Activated CD8-positive, alpha-beta memory T cell treated with anti-CD3 and anti-CD28 coated beads, Interleukin-2, amount 50 U/mL, for 4 hours (primary cell): ENCODE measurements around the gene TPMT.
"Not testable (repeated sequence)": the region's sequence is repeated elsewhere in the genome, so short reads cannot be mapped to it uniquely, and the experiment has no call there.

Experiments
- DNase-seq: peaks from one replicate; pipeline ENCODE4 v3.0.0-alpha.2; 2020

The TPMT gene

GRCh38 chr6:18155150-18155863 is 430 bp upstream of the TPMT start, which contains the start of gene KDM1B:
KDM1B (plus strand) TSS chr6:18155422; CDS start chr6:18159896, 4,474 bp downstream.
- peak; percentile 98 for DNase-seq

DNA sequence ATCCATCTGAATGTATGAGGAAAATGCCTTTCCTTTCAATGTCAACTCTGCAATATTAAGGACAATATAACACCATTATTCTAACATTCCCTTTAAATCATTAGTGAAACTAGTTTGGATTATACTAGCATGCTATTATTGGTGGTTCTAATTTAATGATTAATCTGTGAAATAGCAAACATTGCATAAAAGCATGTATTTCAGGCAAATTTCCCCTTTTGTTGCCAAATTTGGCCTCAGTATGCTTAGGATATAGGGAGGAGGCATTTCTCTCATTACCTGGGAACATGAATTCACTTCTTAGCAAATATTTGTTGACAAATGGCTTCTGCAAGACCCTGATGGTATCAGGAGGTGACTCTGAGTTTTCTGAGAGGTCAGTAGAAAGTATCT is 1.6 kb downstream of the TPMT start:
- DNase-seq, result no peak

DNA sequence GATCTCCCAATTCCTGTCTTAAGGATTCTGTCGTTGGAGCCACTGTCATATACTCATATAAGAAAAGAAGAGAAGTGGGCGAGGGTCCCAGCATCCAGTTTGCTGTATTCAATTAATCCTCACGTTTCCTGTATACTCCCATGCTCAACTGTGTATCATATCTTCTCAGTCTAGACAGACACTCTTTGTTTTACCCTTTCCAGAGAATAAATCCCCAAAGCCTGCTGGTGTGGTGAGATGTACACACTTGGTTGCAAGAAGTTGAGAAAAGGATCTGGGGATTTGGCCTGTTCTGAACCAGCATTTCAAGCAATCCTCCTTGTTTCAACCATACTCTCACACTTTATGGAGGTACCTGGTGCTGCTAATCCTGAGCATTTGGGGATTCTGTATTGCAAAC is 3.1 kb downstream of the TPMT start:
- DNase-seq, result no peak

DNA sequence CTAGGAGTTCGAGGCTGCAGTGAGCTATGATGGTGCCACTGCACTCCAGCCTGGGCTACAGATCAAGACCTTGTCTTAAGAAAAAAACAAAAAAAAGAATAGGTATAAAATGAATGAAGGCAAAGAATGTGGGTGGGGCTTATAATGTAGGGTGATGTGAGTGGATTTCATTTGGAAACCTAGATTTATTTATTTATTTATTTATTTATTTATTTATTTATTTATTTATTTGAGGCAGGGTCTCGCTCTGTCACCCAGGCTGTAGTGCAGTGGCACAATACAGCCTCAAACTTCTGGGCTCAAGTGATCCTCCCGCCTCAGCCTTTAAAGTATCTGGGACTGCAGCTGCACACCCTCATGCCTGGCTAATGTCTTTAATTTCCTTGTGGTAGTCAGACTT is 3.5 kb downstream of the TPMT start:
- DNase-seq, result not testable (repeated sequence)

DNA sequence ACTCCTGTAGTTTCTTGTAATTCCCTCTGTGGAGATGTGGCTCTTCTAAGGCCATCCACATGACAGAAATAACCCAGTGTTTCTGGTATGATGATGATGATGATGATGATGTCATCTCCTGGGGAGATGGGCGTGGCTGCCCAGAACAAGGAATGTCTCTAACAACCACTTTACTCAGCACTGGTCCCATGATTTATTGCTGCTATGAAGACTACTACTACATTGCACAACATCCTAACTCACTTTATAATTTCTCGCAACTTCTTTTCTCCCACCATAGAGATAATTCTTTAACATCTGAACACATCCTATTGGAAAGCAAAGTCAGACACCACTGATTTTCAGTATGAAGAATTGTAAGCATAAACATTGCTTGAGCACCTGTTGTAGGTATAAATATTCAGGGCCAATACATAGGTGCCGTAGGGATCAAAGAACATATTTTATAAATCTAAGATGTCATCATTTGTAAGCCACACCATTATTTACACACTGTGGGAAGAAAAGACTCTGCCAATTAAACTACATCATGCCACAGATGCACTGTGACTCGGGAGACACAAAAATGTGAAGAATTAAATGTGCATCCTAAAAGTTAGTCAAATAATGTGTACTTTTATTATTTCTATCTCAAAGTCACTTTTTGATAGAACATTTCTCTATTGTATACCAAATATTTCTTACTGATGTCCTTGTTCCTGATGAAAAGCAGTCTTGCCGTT is 6.4 kb downstream of the TPMT start:
- DNase-seq, result no peak

GRCh38 chr6:18147616-18148015 is 7.3 kb downstream of the TPMT start:
- no peak for DNase-seq

- no peak for DNase-seq
Measured at GRCh38 chr6:18147160-18147559, 7.7 kb downstream of the TPMT start.

DNA sequence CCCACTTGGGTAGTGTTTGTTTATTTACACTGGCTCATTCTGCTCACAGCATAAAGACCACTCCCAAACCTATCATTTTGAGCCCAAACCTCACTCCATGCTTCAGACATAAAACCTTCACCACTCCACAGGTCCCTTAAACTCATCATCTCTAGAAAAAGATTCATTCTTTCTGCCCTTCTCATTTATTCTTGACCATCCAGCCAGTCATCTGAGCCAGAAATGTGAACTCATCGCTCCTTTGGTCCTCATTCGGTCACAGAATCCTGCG is 12.4 kb downstream of the TPMT start:
- DNase-seq, result no peak

DNA sequence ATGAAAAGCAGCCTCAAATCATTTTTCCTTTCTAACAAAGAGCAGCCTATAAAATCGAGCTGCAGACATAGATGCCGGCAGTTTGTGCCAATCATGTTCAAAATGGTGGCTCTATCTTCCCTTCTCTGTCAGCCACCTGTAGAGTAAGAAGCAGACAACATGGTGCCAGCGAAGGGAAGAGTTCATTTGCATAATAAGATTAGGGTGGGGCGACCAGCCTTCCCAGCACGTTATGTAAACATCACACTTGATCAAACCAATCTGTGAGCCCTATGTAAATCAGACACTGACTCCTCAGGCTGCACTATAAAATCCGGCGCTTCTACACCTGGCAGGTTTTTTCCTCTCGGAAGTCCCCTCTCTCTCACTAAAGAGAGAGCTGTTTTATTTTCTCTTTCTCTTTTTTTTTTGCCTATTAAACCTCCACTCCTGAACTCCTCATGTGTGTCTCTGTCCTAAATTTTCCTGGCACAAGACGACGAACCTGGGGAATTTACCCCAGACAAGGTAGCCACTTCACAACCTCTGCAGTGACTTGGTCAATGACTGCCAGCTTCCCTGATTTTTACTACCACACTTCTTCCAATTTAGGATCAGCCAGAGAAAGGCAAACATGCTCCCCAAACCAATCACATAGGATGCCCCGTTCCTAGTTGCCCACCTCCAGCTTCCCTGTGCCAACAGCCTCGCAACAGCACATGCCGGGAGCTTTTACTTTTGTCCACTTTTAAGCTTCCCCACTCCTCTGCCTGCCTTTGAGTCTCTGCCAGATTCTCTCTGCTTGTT is 12.9 kb downstream of the TPMT start:
- no peak for DNase-seq

DNA sequence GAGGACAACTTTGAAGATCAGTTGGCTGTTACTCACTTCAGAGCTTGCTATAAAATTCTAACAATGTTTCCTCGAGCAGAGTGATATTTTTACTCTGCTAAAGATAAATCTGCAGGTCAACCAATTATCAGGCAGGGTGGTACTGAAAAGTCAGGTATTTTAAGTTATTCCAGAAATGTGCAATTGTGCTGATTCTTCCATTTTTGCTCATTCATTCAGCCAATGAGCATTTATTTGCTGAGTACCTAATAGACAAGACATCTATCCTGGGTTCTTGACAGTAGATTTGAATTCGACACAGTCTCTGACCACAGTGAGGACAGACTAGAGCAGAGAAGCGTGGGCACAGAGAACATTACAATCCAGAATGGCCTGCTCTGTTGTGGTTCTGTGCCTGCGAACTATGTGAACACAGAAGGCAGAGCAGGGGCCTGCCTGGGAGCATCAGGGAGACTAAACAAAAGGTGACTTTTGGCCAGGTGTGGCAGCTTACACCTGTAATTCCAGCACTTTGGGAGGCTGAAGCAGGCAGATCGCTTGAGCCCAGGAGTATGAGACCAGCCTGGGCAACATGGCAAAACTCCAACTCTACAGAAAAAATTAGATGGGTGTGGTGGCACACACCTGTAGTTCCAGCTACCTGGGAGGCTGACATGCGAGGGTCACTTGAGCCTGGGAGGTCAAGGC is 14.8 kb downstream of the TPMT start:
- DNase-seq, result no peak

GRCh38 chr6:18138906-18139305 is 16.0 kb downstream of the TPMT start:
- DNase-seq, result no peak

- no peak for DNase-seq
Measured at GRCh38 chr6:18136260-18136659, 18.6 kb downstream of the TPMT start.

DNA sequence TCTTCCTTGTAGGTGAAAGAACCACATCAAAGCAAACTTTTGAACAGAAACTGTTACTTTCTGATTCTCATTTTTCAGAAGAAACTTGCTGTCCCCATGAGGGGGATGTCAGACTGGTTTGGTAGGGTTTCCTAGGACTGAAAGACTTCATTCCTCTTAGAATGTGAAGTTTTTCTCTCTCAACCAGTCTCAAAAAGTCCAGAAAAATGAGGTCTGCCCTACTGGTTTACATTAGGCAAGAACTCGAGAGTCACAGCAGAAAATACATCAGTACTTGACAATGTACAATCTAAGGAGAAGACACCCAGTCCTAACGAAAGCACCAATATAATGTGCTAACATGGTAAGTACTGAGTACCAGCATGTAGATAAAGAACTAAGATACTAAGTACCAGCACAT is 19.7 kb downstream of the TPMT start:
- no peak for DNase-seq

GRCh38 chr6:18132346-18132745 is 22.5 kb downstream of the TPMT start:
- no peak for DNase-seq

DNA sequence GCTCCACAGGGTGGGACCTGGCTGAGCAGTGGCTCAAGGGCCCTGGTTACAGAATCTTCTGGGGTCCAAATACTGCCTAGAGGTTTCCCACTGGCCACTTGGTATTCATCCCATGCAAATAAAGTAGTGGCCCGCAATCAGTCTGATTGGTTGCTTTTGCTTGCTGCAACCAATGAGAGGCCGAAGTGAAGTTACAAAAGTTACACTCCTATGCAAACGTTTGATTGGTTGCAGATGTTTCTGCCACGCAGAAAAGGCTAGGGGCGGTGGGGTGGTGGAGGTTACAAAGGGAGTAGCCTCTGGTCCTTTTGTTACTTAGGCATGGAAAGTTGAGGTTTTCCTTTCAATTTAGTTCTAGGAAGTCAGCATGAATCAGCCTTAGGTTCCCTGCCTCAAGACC is 28.8 kb downstream of the TPMT start:
- no peak for DNase-seq

DNA sequence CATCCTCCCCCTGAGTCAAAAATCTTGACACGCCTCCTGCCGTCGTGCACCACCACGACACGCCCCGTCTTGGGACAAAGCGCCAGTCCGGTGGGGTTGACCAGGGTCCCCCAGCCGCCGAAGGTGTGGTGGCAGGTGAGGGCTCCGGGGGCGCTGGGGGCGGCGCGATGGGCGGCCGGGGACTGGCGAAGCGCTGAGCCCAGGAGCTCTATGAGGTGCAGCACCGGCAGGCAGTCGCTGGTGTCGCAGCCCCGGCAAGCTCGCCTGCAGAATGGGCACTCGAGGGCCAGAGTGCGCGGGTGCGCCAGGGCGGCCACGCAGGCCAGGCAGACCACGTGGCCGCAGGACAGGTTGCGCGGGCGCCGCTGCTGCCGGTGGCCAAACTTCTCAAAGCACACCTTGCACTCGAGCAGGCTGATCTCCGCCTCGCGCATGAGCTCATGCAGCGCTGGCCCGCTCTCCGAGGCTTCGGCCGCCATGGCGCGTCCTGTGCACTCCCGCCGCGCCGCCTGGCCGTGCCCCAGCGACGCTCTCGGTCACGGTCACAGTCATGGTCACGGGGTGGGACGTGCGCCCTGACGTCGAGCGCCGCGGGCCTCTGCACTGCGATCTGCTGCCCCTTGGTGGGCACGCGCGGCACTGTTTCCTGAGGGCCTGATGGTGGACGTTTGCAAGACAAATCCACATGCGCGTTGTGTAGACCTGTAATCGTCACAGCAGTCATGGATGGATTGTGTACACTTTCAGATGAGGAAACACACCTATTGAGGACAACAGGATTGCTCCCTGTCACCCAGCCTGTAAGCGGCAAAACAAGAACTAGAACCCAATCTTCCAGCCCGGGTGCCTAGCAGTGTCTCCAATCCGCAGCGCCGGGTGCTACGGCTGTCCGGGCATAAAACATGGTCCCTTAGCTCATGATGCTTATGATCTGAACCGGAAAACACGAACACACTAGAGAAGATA is 32.5 kb downstream of the TPMT start, which contains the start of gene NHLRC1:
NHLRC1 (minus strand) TSS at position 550 of the 966 bp plus-strand sequence; CDS start at position 479, 71 bp downstream.
- peak; percentile 73 for DNase-seq

DNA sequence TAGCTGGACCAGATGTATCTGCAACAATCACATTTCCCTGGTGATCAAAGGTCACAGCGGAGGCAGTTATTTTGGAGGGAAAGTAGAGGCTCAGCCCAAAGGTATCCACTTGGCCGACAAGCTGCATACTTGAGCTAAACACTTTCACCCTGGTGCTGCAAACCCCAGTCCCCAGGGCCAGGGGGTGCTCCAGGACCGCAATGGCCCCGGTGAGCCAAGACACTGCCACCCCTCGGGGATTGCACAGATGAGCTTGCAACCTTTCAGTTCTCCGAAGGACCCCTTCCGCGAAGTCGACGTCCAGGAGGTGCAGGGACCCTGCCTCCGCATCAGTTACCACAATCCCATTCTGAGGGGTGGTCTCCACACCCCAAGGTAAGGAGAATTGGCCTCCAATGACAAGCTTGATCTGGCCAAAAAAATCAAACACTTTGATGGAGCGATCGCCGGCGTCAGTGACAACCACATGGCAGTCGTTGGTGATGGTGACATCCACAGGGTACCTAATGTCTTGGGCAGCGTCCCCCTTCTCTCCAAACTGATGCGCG is 33.2 kb downstream of the TPMT start:
- DNase-seq, result no peak

GRCh38 chr6:18119236-18119635 is 35.6 kb downstream of the TPMT start:
- DNase-seq, result no peak

- no peak for DNase-seq
Measured at GRCh38 chr6:18118330-18118729, 36.5 kb downstream of the TPMT start.

GRCh38 chr6:18117136-18117535 is 37.7 kb downstream of the TPMT start:
- DNase-seq, result no peak

DNA sequence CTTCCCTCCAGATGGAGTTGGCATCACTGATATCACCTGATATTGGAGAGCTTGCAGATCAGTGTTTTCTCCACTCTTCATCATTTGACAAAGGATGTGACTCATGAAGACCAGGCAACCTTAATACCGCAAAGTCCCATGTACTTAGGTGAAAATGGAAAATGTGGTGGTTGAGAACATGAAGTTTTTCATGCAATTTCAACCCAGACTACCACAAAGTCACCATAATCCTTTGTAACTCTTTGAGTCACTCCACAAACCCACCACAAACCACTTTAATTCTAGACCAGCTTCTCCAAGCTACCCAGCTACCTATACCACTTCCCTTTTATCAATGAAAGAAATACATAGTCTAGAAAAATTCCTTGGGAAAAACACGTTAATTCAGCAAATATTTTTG is 39.5 kb downstream of the TPMT start:
- no peak for DNase-seq

DNA sequence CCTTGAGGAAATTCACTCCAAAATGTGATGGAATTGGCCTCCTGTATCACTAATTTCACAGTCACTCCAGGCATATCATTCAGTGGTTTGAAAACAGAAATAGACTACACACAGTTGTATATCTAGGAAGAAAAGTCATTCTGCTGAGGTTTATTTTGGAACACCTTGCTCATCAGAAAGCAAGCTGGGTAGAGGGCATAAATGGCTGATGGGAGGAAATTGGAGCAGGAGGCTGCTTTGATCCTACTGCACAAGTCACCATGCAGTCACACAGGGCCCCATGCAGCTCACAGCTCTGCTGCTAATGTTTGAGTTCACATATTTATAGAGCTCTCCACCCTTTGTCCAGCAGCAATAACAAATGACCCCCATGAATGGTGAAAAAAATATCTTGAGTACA is 44.7 kb downstream of the TPMT start:
- no peak for DNase-seq
